Upper lobe of right lung (tissue), 1 donor: ENCODE data around the gene FLT4. TPM values are rescaled to one million over a fixed set of nuclear protein-coding genes. Genes with fewer than 3 reads are reported as not detected.

Experiments
- ATAC-seq: fragments of 200-7000 bp; cut with Tn5 transposase; one replicate; pipeline ENCODE4 v1.9.1; 2020; ENCODE audit warnings: mild to moderate bottlenecking, moderate library complexity
- DNase-seq: peaks from one replicate; pipeline ENCODE4 v3.0.0-alpha.2; 2020
- H3K27ac ChIP-seq: fragments of 200-600 bp; one replicate; pipeline ENCODE4 v1.8.0; 2022
- H3K27me3 ChIP-seq: fragments of 200-600 bp; one replicate; pipeline ENCODE4 v1.8.0; 2022; ENCODE audit warnings: mild to moderate bottlenecking
- H3K36me3 ChIP-seq: fragments of 200-600 bp; one replicate; pipeline ENCODE4 v1.8.0; 2022
- H3K4me1 ChIP-seq: fragments of 200-600 bp; one replicate; pipeline ENCODE4 v1.8.0; 2022
- H3K4me3 ChIP-seq: fragments of 200-600 bp; one replicate; pipeline ENCODE4 v1.8.0; 2022; ENCODE audit warnings: mild to moderate bottlenecking
- H3K9me3 ChIP-seq: fragments of 200-600 bp; one replicate; pipeline ENCODE4 v1.8.0; 2022
- intact Hi-C: fragments of 100-400 bp; cut with DNase I; formaldehyde crosslinking; loops from one replicate; pipeline ENCODE4 v1.11.0; 2022
- total RNA-seq: library from RNA; stranded (reverse); fragmentation: NEBNext Ultra II Directional; extraction: Animal tissue kit (Norgen Biotek cat#: 25700); gene quantifications from one replicate; pipeline ENCODE4 v1.2.1, GENCODE V29; 2021
- TF ChIP-seq, protein P1 (sequence below): fragments of 200-600 bp; IDR thresholded peaks from one replicate; pipeline ENCODE4 v1.8.0; 2022; ENCODE audit warnings: antibody characterized with exemption
- donor health status: DM: no; HTN: yes; CAD: no; lungs with severe emphysema.

Gene FLT4
- total RNA-seq, 1 donor from 2014 or later: 38.6 TPM

GRCh38 chr5:180637962-180638680 is 11.3 kb downstream of the FLT4 start:
- Histone ChIP-seq H3K4me3 (no peak overlapping the region), H3K36me3 (no peaks in the 10 kb centered on the region), H3K27me3 (no peaks in the 10 kb centered on the region), H3K27ac (no peak overlapping the region), H3K9me3 (no peaks in the 10 kb centered on the region), H3K4me1 (no peaks in the 10 kb centered on the region)
- peak; percentile 48 for DNase-seq
- TF ChIP-seq, protein P1, sequence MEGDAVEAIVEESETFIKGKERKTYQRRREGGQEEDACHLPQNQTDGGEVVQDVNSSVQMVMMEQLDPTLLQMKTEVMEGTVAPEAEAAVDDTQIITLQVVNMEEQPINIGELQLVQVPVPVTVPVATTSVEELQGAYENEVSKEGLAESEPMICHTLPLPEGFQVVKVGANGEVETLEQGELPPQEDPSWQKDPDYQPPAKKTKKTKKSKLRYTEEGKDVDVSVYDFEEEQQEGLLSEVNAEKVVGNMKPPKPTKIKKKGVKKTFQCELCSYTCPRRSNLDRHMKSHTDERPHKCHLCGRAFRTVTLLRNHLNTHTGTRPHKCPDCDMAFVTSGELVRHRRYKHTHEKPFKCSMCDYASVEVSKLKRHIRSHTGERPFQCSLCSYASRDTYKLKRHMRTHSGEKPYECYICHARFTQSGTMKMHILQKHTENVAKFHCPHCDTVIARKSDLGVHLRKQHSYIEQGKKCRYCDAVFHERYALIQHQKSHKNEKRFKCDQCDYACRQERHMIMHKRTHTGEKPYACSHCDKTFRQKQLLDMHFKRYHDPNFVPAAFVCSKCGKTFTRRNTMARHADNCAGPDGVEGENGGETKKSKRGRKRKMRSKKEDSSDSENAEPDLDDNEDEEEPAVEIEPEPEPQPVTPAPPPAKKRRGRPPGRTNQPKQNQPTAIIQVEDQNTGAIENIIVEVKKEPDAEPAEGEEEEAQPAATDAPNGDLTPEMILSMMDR: no peak
- ATAC-seq: no peak
- intact Hi-C loops: no loop called here

GRCh38 chr5:180636403-180637075 is 12.9 kb downstream of the FLT4 start:
- TF ChIP-seq, protein P1: no peak
- DNase-seq: peak; percentile 56
- no peaks in the 10 kb centered on the region for H3K4me1 ChIP-seq

DNA sequence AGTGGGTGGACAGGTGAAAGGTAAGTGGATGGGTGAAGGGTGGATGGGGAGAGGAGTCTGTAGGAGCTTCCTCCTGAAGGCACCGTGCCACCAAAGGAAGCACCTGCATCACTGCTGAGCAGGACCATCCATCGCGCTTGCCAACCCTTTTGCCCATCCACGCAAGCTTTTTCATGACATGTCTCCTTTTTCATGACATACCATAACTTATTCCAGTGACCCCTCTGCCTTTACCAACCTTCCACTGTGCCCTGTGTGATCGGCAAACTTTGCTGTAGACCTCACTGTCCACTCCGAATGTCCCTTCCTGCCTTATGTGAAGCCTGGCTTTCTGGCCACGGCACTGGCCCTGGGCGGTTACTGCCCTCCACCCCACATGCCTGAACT is 13.4 kb downstream of the FLT4 start:
- no peaks in the 10 kb centered on the region for H3K36me3 ChIP-seq
- intact Hi-C loops: no loop called here
- H3K4me3 ChIP-seq: no peak overlapping the region
- no peaks in the 10 kb centered on the region for H3K27me3 ChIP-seq
- DNase-seq: peak; percentile 20
- no peaks in the 10 kb centered on the region for H3K4me1 ChIP-seq
- no peak for ATAC-seq
- TF ChIP-seq, protein P1: no peak
- no peaks in the 10 kb centered on the region for H3K9me3 ChIP-seq
- no peak overlapping the region for H3K27ac ChIP-seq

More at GRCh38 chr5:180636403-180637075, 12.9 kb downstream of the FLT4 start:
- H3K27me3 ChIP-seq: no peaks in the 10 kb centered on the region
- ATAC-seq: no peak
- H3K9me3 ChIP-seq: no peaks in the 10 kb centered on the region
- H3K27ac ChIP-seq: no peak overlapping the region
- intact Hi-C loops: no loop called here
- H3K4me3 ChIP-seq: no peak overlapping the region
- H3K36me3 ChIP-seq: no peaks in the 10 kb centered on the region

- Histone ChIP-seq H3K27ac (no peak overlapping the region), H3K9me3 (no peaks in the 10 kb centered on the region), H3K4me1 (no peaks in the 10 kb centered on the region), H3K4me3 (no peak overlapping the region), H3K36me3 (no peaks in the 10 kb centered on the region), H3K27me3 (no peaks in the 10 kb centered on the region)
- ATAC-seq (no peak), DNase-seq (peak; percentile 53)
- intact Hi-C loops: no loop called here
- TF ChIP-seq, protein P1: no peak
Measured at GRCh38 chr5:180633283-180634177, 15.9 kb downstream of the FLT4 start.

DNA sequence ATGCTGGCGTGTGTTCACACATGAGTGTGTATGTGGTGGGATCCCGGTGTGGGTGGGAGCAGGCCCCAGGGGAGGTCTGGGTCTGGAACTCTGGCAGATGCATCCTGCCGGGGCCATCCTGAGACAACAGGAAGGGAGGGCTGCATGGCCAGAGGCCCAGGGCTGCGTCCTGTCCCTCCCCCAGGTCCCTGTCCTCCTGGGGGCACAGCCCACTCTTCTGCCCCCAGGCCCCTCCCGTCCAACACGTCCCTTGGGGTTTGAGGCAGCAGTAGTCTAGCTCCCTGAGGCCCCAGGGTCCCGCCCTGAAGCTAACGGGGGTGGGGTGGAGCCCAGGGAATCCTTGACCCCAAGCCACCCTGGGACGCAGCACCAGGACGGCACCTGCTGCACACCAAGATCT is 16.6 kb downstream of the FLT4 start:
- Histone ChIP-seq H3K27me3 (no peaks in the 10 kb centered on the region), H3K27ac (no peak overlapping the region), H3K9me3 (no peaks in the 10 kb centered on the region), H3K4me1 (no peaks in the 10 kb centered on the region), H3K4me3 (no peak overlapping the region), H3K36me3 (no peaks in the 10 kb centered on the region)
- TF ChIP-seq, protein P1: no peak
- intact Hi-C loops: no loop called here
- ATAC-seq (peak; percentile 14), DNase-seq (peak; percentile 61)
